HG03159 (cell line): ENCODE measurements around the gene ZNF746.

Experiments used
- ATAC-seq: cut with Tn5 transposase; IDR thresholded peaks from one replicate; pipeline ENCODE4 v1.9.1; 2021; ENCODE audit warnings: mild to moderate bottlenecking, moderate library complexity; ENCODE audit not compliant: unreplicated experiment

The ZNF746 gene

GRCh38 chr7:149430192-149430591 lies 67.4 kb downstream of the ZNF746 start:
- ATAC-seq, result no peak

DNA sequence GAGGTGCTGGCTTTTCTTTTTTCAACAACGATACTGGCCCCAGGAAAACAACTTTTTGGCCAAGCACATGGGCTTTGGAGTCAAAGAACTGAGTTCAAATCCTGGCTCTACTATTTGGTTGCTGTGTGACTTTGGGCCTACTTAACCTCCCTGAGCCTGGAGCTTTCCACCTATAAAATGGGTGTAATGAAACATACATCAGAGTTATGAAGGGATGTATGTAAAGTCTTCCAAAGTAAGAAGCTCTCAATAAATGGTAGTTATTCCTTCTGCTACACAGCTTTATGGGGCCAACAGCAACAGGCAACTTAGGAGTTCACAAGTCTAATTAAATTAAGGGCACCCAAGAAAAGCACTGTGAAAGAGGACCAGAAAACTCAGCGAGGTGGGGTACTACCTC lies 69.7 kb downstream of the ZNF746 start:
- ATAC-seq, result no peak

DNA sequence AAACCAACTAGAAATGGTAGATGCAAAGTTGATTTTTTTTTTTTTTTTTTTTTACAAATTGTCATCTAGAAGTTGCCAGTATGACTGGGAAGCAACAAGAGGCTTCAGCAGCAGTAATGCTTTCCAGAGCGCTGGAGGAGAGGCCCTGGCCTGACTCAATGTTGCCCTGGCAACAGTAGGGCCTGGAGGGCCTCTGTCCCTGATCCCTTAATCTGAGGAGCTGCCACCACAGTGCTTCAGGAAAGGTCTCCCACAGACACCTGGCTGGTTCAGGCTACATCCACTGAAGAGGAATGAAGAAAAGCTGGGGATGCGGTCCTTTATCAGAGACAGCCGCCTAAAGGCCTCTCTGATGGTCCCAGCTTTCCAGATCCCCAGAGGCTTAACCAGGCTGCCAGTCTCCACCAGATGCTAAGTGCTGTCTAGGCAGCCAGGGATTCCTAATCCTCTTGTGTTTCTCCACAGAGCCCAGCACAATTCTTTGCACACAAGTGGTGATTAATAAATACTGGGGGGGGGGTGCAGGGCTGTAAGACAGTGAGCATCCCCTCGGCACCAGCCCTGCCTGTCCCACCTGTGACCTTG lies 70.4 kb downstream of the ZNF746 start:
- ATAC-seq, result no peak

GRCh38 chr7:149423449-149424110 lies 74.0 kb downstream of the ZNF746 start:
- ATAC-seq, result no peak

GRCh38 chr7:149422914-149423301 lies 74.7 kb downstream of the ZNF746 start:
- ATAC-seq, result no peak
